ENCODE data around the gene MED10. TPM values are rescaled to one million over a fixed set of nuclear protein-coding genes. Genes with fewer than 3 reads are reported as not detected.
A peak's percentile ranks its signal among the peaks of the same experiment; 100 is the strongest.

MED10 gene
- polyA plus RNA-seq, 1 of the 3 experiments (the other 2 are of a cell fraction) = 75.9 TPM

DNA sequence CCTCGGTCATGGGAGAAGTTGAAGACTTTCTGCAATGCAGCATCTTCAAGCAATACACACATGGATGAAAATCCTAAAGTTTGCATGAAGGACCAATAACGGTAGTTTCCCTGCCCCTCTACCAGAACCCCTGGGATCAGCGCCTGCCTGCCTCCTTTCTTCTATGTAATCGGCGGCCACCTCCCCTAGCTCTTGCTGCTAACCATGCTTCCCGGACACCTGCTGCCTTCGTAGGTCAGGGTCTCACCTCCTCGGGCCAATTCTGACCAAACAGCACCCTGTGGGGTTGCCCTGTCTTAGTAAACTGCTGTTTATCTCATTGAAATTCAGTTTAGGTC lies 388 bp upstream of the MED10 start:
- CTCF ChIA-PET = interaction anchor here (0.8 to 0.9 kb wide), 2 partner anchors 19 to 21 kb away, joined by 3 read pairs; no protein-coding TSS in a partner anchor
- POLR2A ChIA-PET = interaction anchor here (0.7 to 1.3 kb wide), 4 partner anchors 10 to 254 kb away, joined by 3 read pairs; partner anchors contain the start of genes NSUN2 and SRD5A1

DNA sequence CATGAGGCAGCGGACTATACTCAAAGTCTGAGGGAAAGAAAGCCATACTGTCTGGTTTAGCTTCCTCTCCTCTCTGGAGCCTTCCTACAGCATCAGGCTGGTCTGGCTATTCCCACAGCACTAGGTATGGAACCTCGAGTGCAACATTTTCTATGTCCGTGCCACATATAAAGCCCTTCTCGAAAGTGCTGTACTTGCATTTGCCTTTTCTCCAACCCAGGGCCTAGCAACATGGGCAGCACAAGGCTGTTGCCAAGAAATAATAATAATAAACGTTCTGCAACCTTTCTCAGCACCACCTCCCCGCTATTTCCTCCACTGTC lies 804 bp downstream of the MED10 start:
- Histone ChIP-seq H3K4me3 (ENCODE audit: low read depth in 2 of 2, low read length in 1 of 2) (peak overlapping the region; percentile 95 to 100), H3K9me2 (no peaks in the 10 kb centered on the region), H3K79me2 (ENCODE audit: insufficient read depth) (peaks cover 56% of the 10 kb centered on the region), H2AFZ (ENCODE audit: low read depth) (peak overlapping the region; percentile 84; the same call in 1 of the 2 replicates), H3K36me3 (replicated peaks in 1 of 2; ENCODE audit: control insufficient read depth in 1 of 2, insufficient read depth in 2 of 2, low read length in 1 of 2) (peaks cover 43 to 45% of the 10 kb centered on the region in 2 experiments), H3K4me1 (ENCODE audit: control insufficient read depth in 1 of 2, insufficient read depth in 2 of 2, low read depth in 1 of 2, low read length in 1 of 2) (peaks cover 0 to 21% of the 10 kb centered on the region in 2 experiments; a peak in 2 of 4 replicates), H3K9ac (peak overlapping the region; percentile 92), H3K4me2 (peak overlapping the region; percentile 95), H3K27me3 (ENCODE audit: insufficient read depth) (no peaks in the 10 kb centered on the region), H3K9me3 (no peaks in the 10 kb centered on the region), H3F3A (replicated peaks; ENCODE audit: insufficient read depth) (peaks cover 5% of the 10 kb centered on the region), H4K20me1 (ENCODE audit: insufficient read depth) (peaks cover 17% of the 10 kb centered on the region), H3K27ac (ENCODE audit: low read depth in 2 of 2, low read length in 1 of 2) (peak overlapping the region; percentile 81 to 94; a peak in 3 of 4 replicates)
- DNase-seq = no peak
- ChIA-PET POLR2A (interaction anchor here (1.3 to 1.9 kb wide), 3 partner anchors 17 to 881 kb away, joined by 3 to 8 read pairs (median 3); partner anchors contain the start of genes NSUN2 and SRD5A1), CTCF (interaction anchor here (1.1 kb wide), 1 partner anchor 880 kb away, joined by 4 read pairs; no protein-coding TSS in a partner anchor)
- WGBS (ENCODE audit: low lambda C conversion rate) = 4% methylated on average over 6 of the region's 6 CpGs
- TF ChIP-seq MEF2A (IDR thresholded peaks at IDR 0.05; ENCODE audit: borderline replicate concordance, low read depth) = no peak
- TF ChIP-seq SIN3A (IDR thresholded peaks at IDR 0.05; ENCODE audit: borderline replicate concordance, low read depth, low read length) = no peak
- TF ChIP-seq POLR2AphosphoS5 (IDR thresholded peaks at IDR 0.05; ENCODE audit: low read depth, low read length) = no peak
- TF ChIP-seq RAD21 (IDR thresholded peaks at IDR 0.05; ENCODE audit: low read length) = no peak
- no peak for TF ChIP-seq RXRA (IDR thresholded peaks at IDR 0.05; ENCODE audit: borderline replicate concordance, low read depth)
- TF ChIP-seq, protein P1, sequence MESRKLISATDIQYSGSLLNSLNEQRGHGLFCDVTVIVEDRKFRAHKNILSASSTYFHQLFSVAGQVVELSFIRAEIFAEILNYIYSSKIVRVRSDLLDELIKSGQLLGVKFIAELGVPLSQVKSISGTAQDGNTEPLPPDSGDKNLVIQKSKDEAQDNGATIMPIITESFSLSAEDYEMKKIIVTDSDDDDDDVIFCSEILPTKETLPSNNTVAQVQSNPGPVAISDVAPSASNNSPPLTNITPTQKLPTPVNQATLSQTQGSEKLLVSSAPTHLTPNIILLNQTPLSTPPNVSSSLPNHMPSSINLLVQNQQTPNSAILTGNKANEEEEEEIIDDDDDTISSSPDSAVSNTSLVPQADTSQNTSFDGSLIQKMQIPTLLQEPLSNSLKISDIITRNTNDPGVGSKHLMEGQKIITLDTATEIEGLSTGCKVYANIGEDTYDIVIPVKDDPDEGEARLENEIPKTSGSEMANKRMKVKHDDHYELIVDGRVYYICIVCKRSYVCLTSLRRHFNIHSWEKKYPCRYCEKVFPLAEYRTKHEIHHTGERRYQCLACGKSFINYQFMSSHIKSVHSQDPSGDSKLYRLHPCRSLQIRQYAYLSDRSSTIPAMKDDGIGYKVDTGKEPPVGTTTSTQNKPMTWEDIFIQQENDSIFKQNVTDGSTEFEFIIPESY (IDR thresholded peaks at IDR 0.05; ENCODE audit: borderline replicate concordance, low read depth) = no peak
- TF ChIP-seq, protein P2, sequence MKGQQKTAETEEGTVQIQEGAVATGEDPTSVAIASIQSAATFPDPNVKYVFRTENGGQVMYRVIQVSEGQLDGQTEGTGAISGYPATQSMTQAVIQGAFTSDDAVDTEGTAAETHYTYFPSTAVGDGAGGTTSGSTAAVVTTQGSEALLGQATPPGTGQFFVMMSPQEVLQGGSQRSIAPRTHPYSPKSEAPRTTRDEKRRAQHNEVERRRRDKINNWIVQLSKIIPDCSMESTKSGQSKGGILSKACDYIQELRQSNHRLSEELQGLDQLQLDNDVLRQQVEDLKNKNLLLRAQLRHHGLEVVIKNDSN (IDR thresholded peaks at IDR 0.05; ENCODE audit: borderline replicate concordance, low read depth) = no peak
- no peak for TF ChIP-seq YY1 (IDR thresholded peaks at IDR 0.05; ENCODE audit: low read depth)
- TF ChIP-seq, protein P3, sequence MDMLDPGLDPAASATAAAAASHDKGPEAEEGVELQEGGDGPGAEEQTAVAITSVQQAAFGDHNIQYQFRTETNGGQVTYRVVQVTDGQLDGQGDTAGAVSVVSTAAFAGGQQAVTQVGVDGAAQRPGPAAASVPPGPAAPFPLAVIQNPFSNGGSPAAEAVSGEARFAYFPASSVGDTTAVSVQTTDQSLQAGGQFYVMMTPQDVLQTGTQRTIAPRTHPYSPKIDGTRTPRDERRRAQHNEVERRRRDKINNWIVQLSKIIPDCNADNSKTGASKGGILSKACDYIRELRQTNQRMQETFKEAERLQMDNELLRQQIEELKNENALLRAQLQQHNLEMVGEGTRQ (IDR thresholded peaks at IDR 0.05; ENCODE audit: borderline replicate concordance, low read depth, low read length) = no peak
- TF ChIP-seq, protein P4, sequence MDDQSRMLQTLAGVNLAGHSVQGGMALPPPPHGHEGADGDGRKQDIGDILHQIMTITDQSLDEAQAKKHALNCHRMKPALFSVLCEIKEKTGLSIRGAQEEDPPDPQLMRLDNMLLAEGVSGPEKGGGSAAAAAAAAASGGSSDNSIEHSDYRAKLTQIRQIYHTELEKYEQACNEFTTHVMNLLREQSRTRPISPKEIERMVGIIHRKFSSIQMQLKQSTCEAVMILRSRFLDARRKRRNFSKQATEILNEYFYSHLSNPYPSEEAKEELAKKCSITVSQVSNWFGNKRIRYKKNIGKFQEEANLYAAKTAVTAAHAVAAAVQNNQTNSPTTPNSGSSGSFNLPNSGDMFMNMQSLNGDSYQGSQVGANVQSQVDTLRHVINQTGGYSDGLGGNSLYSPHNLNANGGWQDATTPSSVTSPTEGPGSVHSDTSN (IDR thresholded peaks at IDR 0.05) = no peak
- TF ChIP-seq NFIC (IDR thresholded peaks at IDR 0.05; ENCODE audit: borderline replicate concordance) = no peak
- TF ChIP-seq EP300 (IDR thresholded peaks at IDR 0.05; ENCODE audit: borderline replicate concordance in 1 of 2, low read depth in 1 of 2, low read length in 1 of 2) = no peak
- no peak for TF ChIP-seq SMC3 (IDR thresholded peaks at IDR 0.05; ENCODE audit: low read depth, low read length)

More for the DNA sequence above, 388 bp upstream of the MED10 start:
- Histone ChIP-seq H3K4me2 (peak overlapping the region; percentile 95), H3K79me2 (ENCODE audit: insufficient read depth) (peaks cover 47% of the 10 kb centered on the region), H3K9me3 (no peaks in the 10 kb centered on the region), H3K9ac (peak overlapping the region; percentile 49; the same call in 1 of the 2 replicates), H3K27me3 (ENCODE audit: insufficient read depth) (no peaks in the 10 kb centered on the region), H2AFZ (ENCODE audit: low read depth) (peak overlapping the region; percentile 100), H4K20me1 (ENCODE audit: insufficient read depth) (peaks cover 17% of the 10 kb centered on the region), H3K4me3 (ENCODE audit: low read depth in 2 of 2, low read length in 1 of 2) (peak overlapping the region; percentile 95 to 100), H3K36me3 (replicated peaks in 1 of 2; ENCODE audit: control insufficient read depth in 1 of 2, insufficient read depth in 2 of 2, low read length in 1 of 2) (peaks cover 33% of the 10 kb centered on the region in 2 experiments), H3K27ac (ENCODE audit: low read depth in 2 of 2, low read length in 1 of 2) (peak overlapping the region in 1 of 2 experiments; percentile 78; a peak in 2 of 4 replicates), H3K4me1 (ENCODE audit: control insufficient read depth in 1 of 2, insufficient read depth in 2 of 2, low read depth in 1 of 2, low read length in 1 of 2) (peaks cover 0 to 21% of the 10 kb centered on the region in 2 experiments; a peak in 2 of 4 replicates), H3K9me2 (no peaks in the 10 kb centered on the region), H3F3A (replicated peaks; ENCODE audit: insufficient read depth) (peaks cover 5% of the 10 kb centered on the region)
- 14% methylated on average over 6 of the region's 8 CpGs for WGBS (ENCODE audit: low lambda C conversion rate)
- no peak for DNase-seq
- no peak for TF ChIP-seq FOSL2 (IDR thresholded peaks at IDR 0.05; ENCODE audit: borderline replicate concordance, low read depth)
- 0 out of 2 replicates have a peak, but pooled peaks have one; percentile 2 for TF ChIP-seq SIN3A (IDR thresholded peaks at IDR 0.05; ENCODE audit: borderline replicate concordance, low read depth, low read length)

All from SK-N-SH (cell line).